Measurements from ENCODE around the gene ZBTB11. TPM values are rescaled to one million over a fixed set of nuclear protein-coding genes. Genes with fewer than 3 reads are reported as not detected.

Gene ZBTB11
- total and polyA plus RNA-seq, 9 of the 15 experiments (the other 6 are each of a cell fraction or from before 2014, with no cell fraction given), result 6.2 to 31.9 (median 21.4) TPM

GRCh38 chr3:101667844-101668243 lies 9.1 kb downstream of the ZBTB11 start:
- H3K4me1 ChIP-seq (replicated peaks in 1 of 2; ENCODE audit: control insufficient read depth in 2 of 2, insufficient read depth in 2 of 2, low read length in 2 of 2), result no peaks in the 10 kb centered on the region
- peaks cover 34% of the 10 kb centered on the region for H3K79me2 ChIP-seq (ENCODE audit: control insufficient read depth, insufficient read depth, low read length)
- no peak for TF ChIP-seq SP1 (CRISPR knock-in tag; IDR thresholded peaks at IDR 0.05)
- peak; percentile 51 for TF ChIP-seq ZNF146 (CRISPR knock-in tag; IDR thresholded peaks at IDR 0.05; ENCODE audit: unreplicated experiment)
- ATAC-seq, result no peak
- H3K4me2 ChIP-seq (ENCODE audit: insufficient read depth, low read length), result no peak overlapping the region
- no peak for DNase-seq (ENCODE audit: extremely low read depth in 1 of 4, low spot score in 3 of 4)
- no peak for FAIRE-seq
- CTCF ChIA-PET (ENCODE audit: low intra/inter-chr PET ratio), result no interaction called here
- BruUV-seq (replicated peaks), result no TSS peak
- H3K27ac ChIP-seq (ENCODE audit: extremely low read depth, low read depth, low read length), result no peak overlapping the region
- in situ Hi-C loops (cut with MboI), result no loop called here
- H4K20me1 ChIP-seq (replicated peaks; ENCODE audit: control insufficient read depth, insufficient read depth, low read length), result no peaks in the 10 kb centered on the region
- H3K9me1 ChIP-seq (ENCODE audit: control insufficient read depth, insufficient read depth, low read length), result no peaks in the 10 kb centered on the region
- H3K4me3 ChIP-seq, result no peak overlapping the region
- H2AFZ ChIP-seq (ENCODE audit: low read depth, low read length), result no peak overlapping the region
- POLR2A ChIA-PET, result no interaction called here
- no peaks in the 10 kb centered on the region for H3K27me3 ChIP-seq (ENCODE audit: control insufficient read depth in 2 of 2, insufficient read depth in 2 of 2, low read length in 2 of 2)
- H3K9ac ChIP-seq (ENCODE audit: insufficient read depth in 1 of 2, low read depth in 2 of 2, low read length in 2 of 2), result no peak overlapping the region
- intact Hi-C loops (cut with micrococcal nuclease), result no loop called here
- peaks cover 85% of the 10 kb centered on the region for H3K36me3 ChIP-seq (ENCODE audit: control insufficient read depth, insufficient read depth, low read length)
- H3K9me3 ChIP-seq (replicated peaks; ENCODE audit: control insufficient read depth, insufficient read depth, low read depth, low read length), result no peaks in the 10 kb centered on the region
- WGBS (ENCODE audit: insufficient coverage, low coverage, missing lambda C conversion rate), result 75% methylated on average over 1 of the region's 1 CpG

- Histone ChIP-seq H3K4me3 (no peak overlapping the region), H3K9me3 (replicated peaks; ENCODE audit: control insufficient read depth, insufficient read depth, low read depth, low read length) (no peaks in the 10 kb centered on the region), H3K36me3 (ENCODE audit: control insufficient read depth, insufficient read depth, low read length) (peaks cover 86% of the 10 kb centered on the region), H3K4me2 (ENCODE audit: insufficient read depth, low read length) (no peak overlapping the region), H3K27ac (ENCODE audit: extremely low read depth, low read depth, low read length) (no peak overlapping the region), H3K4me1 (replicated peaks in 1 of 2; ENCODE audit: control insufficient read depth in 2 of 2, insufficient read depth in 2 of 2, low read length in 2 of 2) (no peaks in the 10 kb centered on the region), H3K9me1 (ENCODE audit: control insufficient read depth, insufficient read depth, low read length) (no peaks in the 10 kb centered on the region), H3K9ac (ENCODE audit: insufficient read depth in 1 of 2, low read depth in 2 of 2, low read length in 2 of 2) (no peak overlapping the region), H4K20me1 (replicated peaks; ENCODE audit: control insufficient read depth, insufficient read depth, low read length) (no peaks in the 10 kb centered on the region), H2AFZ (ENCODE audit: low read depth, low read length) (no peak overlapping the region), H3K79me2 (ENCODE audit: control insufficient read depth, insufficient read depth, low read length) (peaks cover 29% of the 10 kb centered on the region), H3K27me3 (ENCODE audit: control insufficient read depth in 2 of 2, insufficient read depth in 2 of 2, low read length in 2 of 2) (no peaks in the 10 kb centered on the region)
- TF ChIP-seq, protein P1, sequence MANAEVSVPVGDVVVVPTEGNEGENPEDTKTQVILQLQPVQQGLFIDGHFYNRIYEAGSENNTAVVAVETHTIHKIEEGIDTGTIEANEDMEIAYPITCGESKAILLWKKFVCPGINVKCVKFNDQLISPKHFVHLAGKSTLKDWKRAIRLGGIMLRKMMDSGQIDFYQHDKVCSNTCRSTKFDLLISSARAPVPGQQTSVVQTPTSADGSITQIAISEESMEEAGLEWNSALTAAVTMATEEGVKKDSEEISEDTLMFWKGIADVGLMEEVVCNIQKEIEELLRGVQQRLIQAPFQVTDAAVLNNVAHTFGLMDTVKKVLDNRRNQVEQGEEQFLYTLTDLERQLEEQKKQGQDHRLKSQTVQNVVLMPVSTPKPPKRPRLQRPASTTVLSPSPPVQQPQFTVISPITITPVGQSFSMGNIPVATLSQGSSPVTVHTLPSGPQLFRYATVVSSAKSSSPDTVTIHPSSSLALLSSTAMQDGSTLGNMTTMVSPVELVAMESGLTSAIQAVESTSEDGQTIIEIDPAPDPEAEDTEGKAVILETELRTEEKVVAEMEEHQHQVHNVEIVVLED (CRISPR knock-in tag; IDR thresholded peaks at IDR 0.05), result no peak
- no peak for TF ChIP-seq USF2 (CRISPR knock-in tag; IDR thresholded peaks at IDR 0.05)
- no peak for TF ChIP-seq MCM2 (IDR thresholded peaks at IDR 0.05; ENCODE audit: low read depth)
- no peak for TF ChIP-seq ZNF12 (CRISPR knock-in tag; IDR thresholded peaks at IDR 0.05)
- TF ChIP-seq HNRNPUL1 (IDR thresholded peaks at IDR 0.05; ENCODE audit: low read length), result no peak
- no peak for TF ChIP-seq TRIM24 (IDR thresholded peaks at IDR 0.05)
- TF ChIP-seq TBL1XR1 (IDR thresholded peaks at IDR 0.05; ENCODE audit: low read length in 2 of 2), result no peak
- no peak for TF ChIP-seq ZBTB34 (CRISPR knock-in tag; IDR thresholded peaks at IDR 0.05)
- no peak for TF ChIP-seq RBM34 (IDR thresholded peaks at IDR 0.05; ENCODE audit: borderline replicate concordance, insufficient read depth, low read length)
- no peak for DNase-seq (ENCODE audit: extremely low read depth in 1 of 4, low spot score in 3 of 4)
- intact Hi-C loops (cut with micrococcal nuclease) (no loop called here), in situ Hi-C loops (cut with MboI) (no loop called here)
- WGBS (ENCODE audit: insufficient coverage, low coverage, missing lambda C conversion rate), result 94% methylated on average over 6 of the region's 6 CpGs
- no peak for ATAC-seq
- ChIA-PET POLR2A (no interaction called here), CTCF (ENCODE audit: low intra/inter-chr PET ratio) (no interaction called here)
- no TSS peak for BruUV-seq (replicated peaks)
- FAIRE-seq, result no peak
Observed at GRCh38 chr3:101667331-101667730, 9.6 kb downstream of the ZBTB11 start.

Measured in K562 (cell line).